Brain pericyte (primary cell): ENCODE measurements around the gene PALM3.
"Not testable (repeated sequence)": the region's sequence is repeated elsewhere in the genome, so short reads cannot be mapped to it uniquely, and the experiment has no call there.

Experiments
- DNase-seq: peaks from one replicate; pipeline ENCODE4 v3.0.0-alpha.2; 2012; ENCODE audit warnings: low read depth, low spot score

The PALM3 gene

DNA sequence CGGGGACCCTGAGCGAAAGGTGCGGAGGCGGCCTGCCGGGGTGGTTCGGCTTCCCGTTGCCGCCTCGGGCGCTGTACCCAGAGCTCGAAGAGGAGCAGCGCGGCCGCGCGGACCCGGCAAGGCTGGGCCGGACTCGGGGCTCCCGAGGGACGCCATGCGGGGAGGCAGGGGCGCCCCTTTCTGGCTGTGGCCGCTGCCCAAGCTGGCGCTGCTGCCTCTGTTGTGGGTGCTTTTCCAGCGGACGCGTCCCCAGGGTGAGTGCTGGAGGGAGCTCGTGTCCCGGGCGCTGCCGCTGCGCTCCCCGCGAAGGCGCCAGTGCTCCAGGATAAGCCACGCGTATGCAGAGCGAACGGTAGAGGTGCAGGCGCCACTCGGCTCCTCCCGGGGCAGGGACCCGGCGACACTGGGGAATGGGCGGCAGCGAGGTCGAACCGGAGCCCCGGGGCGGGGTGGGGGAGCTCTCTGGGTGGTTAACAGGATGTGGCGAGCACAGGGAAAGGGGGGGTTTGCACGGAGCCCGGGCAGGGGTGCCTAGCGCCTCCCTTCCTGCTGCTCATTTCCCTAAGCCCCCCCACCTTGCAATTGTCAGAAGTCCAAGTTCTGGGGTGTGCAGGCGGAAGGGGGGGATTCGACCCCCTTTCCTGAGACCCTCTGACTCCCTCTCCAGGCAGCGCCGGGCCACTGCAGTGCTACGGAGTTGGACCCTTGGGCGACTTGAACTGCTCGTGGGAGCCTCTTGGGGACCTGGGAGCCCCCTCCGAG, 30.0 kb downstream of the PALM3 start, which contains the start of gene IL27RA:
IL27RA (plus strand) TSS at position 44 of the 762 bp plus-strand sequence; CDS start at position 155, 111 bp downstream.
- DNase-seq, result no peak

DNA sequence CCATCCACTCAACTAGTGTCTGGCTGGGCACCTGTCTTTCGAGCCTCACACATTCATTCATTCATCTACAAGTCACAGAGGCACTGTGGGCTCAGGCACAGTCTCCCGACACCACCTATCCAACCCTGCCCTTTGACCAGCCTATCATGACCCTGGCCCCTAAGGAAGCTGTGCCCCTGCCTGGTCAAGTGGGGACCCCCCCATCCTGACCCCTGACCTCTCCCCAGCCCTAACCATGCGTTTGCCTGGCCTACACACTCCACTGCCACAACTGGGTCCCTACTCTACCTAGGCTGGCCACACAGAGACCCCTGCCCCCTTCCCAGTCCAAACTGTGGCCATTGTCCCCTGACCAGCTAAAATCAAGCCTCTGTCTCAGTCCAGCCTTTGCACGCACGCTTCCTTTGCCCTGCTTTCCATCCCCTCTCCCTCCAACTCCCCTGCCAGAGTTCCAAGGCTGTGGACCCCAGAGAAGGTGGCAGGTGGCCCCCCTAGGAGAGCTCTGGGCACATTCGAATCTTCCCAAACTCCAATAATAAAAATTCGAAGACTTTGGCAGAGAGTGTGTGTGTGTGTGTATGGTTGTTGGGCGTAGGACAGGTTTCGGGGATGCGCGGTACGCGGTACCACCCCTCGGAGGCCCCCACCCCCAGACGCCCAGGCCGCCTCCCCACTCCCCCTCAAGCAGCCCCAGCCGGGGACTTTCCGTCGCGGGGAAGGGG, 30.7 kb downstream of the PALM3 start:
- DNase-seq, result no peak

DNA sequence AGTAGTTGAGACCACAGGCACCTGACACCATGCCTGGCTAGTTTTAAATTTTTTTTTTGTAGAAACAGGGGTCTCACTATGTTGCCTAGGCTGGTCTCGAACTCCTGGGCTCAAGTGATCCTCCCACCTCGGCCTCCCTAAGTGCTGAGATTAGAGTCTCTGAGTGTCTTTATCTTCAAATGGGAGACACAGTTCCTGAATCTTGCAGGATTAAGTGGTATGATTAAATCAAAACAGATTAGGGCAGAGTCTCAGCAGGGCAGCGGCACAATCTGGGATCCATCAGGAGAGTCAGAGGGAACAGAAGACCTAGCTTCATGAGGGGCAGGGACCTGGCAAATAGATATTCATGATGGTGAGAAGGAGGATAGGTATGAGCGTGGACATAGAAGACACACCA, 33.0 kb downstream of the PALM3 start:
- no peak for DNase-seq

DNA sequence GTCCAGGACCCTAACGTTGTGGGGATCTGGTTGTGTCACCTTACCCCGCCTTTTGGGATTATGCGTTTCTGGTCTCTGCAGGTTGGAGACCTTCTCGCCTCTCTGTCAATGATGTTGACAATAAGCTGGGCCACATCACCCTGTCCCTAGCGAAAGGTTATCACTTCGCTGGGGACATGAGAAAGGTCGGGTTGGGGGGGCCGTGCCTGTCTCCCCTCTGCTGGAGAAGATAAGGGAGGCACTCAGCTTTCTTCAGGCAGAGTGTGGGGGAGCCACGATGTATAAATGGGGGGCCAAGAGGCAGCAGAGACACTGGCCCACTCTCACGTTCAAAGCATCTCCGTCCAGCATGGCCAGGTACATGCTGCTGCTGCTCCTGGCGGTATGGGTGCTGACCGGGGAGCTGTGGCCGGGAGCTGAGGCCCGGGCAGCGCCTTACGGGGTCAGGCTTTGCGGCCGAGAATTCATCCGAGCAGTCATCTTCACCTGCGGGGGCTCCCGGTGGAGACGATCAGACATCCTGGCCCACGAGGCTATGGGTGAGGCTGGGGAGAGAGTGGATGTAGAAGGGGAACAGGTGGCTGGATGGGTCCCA, 33.9 kb downstream of the PALM3 start, which contains the start of gene RLN3:
RLN3 (plus strand) TSS at position 293 of the 595 bp plus-strand sequence; CDS start at position 350, 57 bp downstream.
- DNase-seq, result no peak

DNA sequence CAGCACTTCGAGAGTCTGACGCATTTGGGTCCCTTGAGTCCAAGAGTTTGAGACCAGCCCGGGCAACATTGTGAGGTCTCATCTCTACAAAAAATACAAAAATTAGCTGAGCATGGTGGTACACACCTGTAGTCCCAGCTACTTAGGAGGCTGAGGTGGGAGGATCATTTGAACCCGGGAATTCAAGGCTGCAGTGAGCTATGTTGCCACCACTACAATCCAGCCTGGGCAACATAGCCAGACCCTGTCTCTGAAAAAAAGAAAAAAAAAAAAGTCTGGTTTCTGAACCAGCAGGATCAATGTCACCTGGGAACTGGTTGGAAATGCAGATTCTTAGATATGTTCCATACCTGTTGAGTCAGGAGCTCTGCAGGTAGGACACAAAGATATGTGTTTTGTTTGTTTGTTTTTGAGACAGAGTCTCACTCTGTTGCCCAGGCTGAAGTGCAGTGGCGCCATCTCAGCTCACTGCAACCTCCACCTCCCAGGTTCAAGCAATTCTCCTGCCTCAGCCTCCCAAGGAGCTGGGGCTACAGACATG, 35.2 kb downstream of the PALM3 start:
- DNase-seq, result not testable (repeated sequence)

DNA sequence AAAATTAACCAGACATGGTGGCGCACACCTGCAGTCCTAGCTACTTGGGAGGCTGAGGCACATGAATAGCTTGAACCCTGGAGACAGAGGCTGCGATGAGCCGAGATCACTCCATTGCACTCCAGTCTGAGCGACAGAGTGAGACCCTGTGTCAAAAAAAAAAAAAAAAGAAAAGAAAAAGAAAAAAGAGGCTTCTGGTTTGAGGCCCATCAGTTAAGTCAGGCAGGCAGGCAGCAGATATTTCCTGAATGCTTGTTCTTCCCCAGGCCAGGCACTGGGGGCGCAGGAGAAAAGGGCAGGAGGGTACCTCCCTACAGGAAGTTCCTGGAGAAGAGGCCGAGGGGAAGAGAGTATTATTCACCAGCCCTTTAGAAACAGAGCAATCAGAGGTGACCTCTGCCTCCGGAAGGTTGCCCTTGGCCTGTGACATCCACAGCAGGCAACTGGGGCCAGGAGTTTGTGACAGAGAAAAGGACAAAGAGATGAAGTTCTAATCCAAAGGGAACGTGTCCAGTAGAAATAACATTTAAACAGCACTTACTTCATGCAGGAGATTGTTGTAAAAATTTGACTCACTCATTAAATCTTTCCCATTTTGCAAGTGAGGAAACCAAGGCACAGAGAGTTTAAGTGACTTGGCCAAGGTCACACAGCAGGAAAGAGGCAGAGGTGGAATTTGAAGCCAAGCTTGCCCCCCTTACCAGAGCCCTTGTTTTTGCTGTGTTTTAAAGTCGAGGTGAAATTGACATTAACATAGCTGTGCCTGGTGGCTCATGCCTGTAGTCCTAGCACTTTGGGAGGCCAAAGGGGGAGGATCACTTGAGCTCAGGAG, 38.3 kb downstream of the PALM3 start:
- DNase-seq, result no peak

DNA sequence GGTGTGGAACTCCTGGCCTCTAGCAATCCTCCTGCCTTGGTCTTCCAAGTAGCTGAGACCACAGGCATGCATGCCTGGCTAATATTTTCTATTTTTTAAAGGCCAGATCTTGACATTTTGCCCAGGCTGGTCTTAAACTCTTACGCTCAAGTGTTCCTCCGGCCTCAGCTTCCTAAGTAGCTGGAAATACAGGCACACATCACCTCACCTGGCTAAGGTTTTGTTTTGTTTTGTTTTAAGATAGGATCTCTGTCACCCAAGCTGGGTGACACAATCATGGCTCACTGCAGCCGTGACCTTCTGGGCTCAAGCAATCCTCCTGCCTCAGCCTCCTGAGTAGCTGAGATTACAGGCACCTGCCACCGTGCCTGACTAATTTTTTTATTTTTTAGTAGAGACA, 39.4 kb downstream of the PALM3 start:
- no peak for DNase-seq

DNA sequence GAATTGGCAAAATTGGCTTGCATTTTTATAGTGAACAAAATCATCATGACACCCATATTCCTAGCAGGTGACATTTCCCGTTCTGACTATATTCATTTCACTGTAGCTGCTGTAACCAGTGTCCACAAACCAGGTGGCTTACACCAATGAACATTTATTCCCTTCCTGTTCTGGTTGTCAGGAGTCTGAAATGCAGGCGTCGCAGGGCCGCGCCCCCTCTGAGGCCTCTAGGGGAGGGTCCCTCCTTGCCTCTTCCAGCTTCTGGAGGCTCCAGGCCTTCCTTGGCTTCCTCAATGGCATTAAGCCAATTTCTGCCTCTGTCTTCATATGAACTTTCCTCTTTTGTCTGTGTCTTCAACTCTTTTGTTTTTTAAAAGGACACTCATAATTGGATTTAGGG, 40.4 kb downstream of the PALM3 start:
- DNase-seq, result no peak

DNA sequence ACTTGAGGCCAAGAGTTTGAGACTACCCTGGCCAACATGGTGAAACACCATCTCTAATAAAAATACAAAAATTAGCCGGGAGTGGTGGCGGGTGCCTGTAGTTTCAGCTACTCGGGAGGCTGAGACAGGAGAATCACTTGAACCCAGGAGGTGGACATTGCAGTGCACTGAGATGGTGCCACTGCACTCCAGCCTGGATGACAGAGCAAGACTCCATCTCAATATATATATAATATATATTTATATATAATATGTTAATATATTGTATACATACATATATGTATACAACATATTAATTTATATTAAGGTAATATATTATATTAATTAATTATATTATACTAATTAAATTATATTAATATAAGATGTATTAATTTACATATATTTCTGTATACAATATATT, 42.1 kb downstream of the PALM3 start:
- DNase-seq, result not testable (repeated sequence)

DNA sequence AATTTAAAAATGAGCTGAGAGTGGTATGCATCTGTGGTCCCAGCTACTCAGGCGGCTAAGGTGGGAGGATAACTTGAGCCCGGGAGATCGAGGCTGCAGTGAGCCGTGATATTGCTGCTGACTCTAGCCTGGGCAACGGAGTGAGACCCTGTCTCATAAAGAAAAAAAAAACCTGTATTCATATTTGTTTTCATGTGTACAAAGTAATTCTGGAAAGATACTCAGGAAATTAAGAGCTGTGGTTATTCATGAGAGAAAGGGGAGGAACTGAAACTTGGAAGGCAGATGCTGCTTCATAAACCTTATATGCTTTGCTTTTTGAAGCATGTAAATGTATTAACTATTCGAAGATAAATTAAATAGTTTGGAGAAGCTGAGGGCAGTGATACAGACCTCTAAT, 42.8 kb downstream of the PALM3 start:
- no peak for DNase-seq

DNA sequence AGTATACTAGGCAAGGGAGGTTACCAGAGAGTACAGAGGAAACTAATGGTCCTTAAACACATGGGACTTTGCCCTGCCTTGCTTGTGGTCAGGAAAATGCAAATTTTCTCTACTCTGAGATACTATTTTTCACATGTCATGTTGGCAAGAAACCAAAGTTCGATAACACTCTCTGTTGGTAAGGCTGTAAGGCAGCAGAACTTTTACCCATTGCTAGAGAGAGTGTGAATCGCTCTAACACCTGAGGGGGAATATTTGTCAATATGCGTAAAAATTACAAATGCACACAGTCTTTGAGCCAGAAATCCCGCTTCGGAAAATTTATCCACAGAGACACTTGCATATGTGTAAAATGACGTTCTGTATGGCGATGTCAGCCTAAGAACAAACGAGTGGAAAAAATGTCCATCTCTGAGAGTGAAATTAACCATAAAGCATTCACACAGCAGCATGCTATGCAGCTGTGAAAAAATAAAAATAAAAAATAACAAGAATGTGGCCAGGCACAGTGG, 46.3 kb downstream of the PALM3 start:
- no peak for DNase-seq

DNA sequence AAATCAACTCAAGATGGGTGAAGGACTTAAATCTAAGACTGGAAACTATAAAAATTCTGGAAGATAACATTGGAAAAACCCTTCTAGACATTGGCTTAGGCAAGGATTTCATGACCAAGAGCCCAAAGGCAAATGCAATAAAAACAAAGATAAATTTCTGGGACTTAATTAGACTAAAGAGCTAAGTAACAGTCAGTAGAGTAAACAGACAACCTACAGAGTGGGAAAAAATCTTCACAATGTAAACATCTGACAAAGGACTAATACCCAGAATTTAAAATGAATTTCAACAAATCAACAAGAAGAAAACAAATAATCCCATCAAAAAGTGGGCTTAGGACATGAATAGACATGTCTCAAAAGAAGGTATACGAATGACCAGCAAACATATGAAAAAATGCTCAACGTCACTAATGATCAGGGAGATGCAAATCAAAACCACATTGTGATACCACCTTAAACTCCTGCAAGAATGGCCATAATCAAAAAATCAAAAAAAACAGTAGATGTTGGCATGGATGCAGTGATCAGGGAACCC, 49.4 kb downstream of the PALM3 start:
- DNase-seq, result no peak

DNA sequence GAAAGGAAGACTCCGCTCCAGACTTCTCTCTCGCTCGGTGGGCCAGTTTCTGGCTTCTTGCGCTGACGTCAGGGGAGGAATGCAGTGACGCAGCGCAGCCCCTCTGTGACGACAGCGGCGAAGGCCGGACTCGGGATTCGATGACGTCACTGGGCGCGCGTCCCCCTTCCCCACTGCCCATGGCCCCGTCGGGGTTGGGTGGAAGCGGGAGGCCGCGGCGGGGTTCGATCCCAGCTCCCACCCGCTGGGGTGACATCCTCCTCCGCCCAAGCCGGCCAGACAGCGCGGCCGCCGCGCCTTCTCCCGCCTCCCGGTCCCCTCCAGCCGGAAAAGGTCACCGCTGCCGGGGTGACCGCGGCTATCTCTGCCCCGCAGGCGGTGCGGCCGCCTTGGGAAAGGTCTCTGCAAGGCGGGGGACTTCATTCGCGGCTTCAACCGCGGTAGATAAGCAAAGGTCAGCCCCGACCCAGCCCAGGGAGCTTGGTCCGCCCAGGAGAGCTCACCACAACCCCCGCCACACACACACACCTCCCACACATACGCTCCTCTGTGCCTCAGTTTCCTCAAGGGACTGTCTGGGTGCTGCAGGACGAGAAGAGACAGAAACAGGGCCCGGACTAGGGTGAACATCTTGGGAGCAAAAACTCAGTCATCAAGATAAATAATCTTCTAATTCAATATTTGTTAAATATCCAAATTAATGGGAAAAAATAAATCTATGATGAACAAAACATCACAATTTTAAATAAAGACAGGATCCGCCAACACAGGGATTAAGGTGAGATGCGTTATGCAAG, 54.9 kb downstream of the PALM3 start:
- no peak for DNase-seq

DNA sequence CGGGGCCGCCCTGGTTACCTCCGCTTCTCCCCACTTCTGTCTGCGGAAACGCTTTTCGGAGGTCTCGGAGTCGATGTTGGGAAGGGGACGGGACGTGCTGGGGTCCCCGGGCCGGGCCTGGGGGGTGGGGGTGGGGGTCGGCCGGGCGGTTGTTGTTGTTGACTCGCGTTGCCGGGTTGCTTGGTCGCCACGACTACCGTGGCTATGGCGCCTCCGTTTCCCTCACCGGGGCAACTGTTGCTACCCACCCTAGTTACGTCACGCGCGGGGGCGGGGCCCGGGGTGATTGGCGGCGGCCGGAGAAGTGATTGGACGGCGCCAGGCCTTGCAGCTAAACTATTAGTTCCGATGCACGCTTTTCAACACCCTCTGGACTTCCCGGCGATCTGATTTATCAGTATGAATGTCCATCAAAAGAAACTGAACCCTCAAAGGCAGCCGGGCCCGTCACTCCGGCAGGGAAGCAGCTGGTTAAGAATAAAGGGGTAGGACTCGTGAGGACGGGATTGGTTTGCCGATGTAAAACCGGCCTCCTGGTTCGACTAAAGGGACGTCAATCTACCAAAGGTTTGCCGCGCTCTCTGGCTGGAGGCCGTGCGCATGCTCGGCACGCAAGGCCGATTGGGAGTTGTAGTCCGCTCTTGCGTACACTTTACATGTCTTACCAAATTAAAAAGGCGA, 55.7 kb downstream of the PALM3 start, which contains the start of gene RFX1:
RFX1 (minus strand) TSS at position 236 of the 681 bp plus-strand sequence. CDS start 12,477 bp downstream, outside the sequence.
- DNase-seq, result peak; percentile 100

DNA sequence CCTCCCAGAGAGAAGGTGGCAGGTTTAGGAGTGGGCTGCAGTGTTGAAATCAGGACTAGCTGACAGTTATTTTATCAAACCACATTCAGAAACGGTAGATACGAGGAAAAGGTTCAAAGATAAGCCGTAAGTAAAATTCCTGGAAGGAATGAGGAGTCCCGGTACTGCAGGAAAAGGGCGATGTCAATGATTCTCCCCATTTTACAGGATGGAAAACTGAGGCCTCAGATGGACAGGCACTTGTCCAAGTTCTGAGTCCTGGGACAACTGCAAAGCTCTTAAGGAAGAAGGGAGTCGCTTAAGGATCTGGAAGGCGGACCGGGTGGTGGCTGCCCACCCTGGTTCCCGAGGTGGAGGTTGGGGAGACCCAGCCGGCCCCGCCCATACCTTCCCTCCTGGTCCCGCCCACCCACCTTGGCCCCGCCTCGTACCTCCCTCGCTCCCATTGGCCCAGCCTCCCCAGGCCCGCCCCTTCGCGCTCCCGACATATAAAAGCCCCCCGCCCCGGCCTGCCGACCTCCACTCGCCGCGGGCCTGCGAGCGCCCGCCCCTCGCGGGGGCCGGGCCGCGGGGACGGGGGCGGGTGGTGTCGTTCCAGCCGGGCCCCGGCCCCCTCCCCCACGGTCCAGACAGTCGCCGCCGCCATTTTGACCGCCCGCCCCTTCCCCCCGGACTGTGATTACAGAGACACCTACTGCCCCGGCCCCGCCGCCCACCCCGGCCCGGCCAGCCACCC, 56.4 kb downstream of the PALM3 start:
- DNase-seq, result no peak

DNA sequence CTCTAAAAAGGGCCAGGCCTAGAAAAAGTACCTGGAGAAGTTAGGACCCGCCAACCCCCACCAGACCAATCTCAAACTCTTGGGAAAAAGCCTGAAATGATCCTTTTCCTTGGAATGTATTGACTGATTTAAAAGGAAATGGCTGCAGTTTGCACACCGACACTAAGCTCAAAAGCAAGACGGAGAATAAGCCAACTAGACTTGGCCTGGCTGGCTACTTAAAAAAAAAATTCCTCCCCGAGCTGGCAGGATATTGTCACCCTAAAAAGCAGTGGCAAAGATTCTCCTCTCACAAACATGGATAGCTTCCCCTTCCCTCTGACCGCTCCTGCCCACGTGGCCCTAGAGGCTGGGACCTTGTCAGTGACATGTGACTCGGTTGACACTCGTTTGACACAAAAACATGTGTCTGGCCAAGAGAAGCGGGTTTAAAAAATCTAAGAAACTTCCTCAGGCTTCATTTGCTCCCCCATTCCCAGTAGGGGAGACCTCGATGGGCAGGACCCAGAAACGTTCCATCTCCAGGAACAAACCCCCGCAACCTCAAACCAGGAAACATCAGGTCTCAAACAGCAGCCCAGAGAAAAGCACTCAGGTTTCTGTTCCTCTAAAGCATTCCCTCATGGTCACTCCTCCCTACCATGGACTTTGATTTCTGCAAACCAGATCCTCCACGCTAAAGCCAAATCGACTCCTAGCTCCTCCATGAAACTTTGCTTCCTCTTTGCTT, 57.1 kb downstream of the PALM3 start:
- DNase-seq, result no peak
